ENCODE measurements around the gene NEURL3. TPM values are rescaled to one million over a fixed set of nuclear protein-coding genes. Genes with fewer than 3 reads are reported as not detected.
A peak's percentile ranks its signal among the peaks of the same experiment; 100 is the strongest.

The NEURL3 gene
- total RNA-seq, 1 donor from 2014 or later, result not detected

DNA sequence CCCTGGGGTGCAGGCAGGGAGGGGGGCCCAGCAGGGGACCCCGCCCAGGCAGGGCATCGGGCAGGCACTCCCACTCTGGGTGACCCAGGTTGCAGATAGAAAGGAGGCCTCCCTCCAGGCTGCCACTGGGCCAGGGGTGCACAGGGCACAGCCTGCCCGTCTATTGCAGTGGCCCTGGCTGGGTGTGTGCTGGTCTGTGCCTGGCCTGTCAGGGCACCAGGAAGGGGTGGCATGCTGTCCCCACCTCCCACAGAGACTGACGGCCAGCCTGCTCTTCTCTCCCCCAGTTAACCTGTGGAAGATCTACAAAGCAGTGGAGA lies 44.3 kb upstream of the NEURL3 start:
- peaks cover 5% of the 10 kb centered on the region for H3K9me3 Mint-ChIP-seq (ENCODE audit: unreplicated experiment)
- H3K4me1 Mint-ChIP-seq (ENCODE audit: low read depth, unreplicated experiment), result no peaks in the 10 kb centered on the region
- H3K4me3 Mint-ChIP-seq (ENCODE audit: unreplicated experiment), result no peak overlapping the region
- H3K36me3 Mint-ChIP-seq (ENCODE audit: unreplicated experiment), result peaks cover 4% of the 10 kb centered on the region
- peaks cover 10% of the 10 kb centered on the region for H3K27me3 Mint-ChIP-seq (ENCODE audit: unreplicated experiment)
- DNase-seq, result no peak
- no peak for TF ChIP-seq CTCF (IDR thresholded peaks at IDR 0.05; ENCODE audit: partially characterized antibody, unreplicated experiment)
- no peak overlapping the region for H3K27ac Mint-ChIP-seq (ENCODE audit: unreplicated experiment)

DNA sequence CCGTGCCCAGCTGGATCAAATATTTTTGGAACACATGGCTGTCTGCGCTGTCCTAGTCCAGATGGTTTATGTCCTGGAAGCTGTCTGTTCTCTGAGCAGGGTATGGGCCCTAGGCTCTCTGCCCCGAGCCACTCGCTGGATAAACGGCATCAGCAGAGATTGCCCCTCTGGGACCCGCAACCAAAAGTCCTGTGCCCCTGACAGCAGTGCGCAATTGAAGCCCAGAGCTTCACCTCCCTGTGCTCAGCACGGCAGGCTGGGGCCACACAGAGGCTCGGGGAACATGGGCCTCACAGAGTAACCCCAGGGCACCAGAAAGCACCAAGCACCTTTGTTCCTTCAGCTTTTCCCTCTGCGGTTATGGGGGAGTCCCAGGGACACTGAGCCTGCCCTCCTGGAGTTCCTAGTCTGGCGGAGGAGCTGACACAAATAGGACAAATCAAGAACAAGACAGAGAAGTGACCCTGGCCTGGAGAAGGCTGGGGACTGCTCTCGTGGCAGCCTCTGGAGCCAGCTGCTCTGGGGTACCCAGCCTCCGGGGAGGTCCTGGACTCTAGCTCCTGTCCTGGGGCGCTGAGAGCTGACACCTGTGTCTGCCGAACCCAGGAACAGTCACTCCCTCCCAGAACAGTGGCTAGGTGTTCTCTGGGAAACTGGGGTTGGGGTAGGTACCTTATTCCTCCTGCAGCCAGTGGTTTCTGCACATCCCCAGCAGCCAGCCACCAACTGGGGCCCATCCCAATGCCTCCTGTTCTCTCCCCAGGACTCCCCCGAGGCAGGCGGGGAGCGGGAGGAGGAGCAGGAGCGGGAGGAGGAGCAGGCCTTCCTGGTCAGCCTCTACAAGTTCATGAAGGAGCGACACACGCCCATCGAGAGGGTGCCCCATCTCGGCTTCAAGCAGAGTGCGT lies 43.7 kb upstream of the NEURL3 start:
- peaks cover 10% of the 10 kb centered on the region for H3K27me3 Mint-ChIP-seq (ENCODE audit: unreplicated experiment)
- H3K4me3 Mint-ChIP-seq (ENCODE audit: unreplicated experiment), result no peak overlapping the region
- H3K4me1 Mint-ChIP-seq (ENCODE audit: low read depth, unreplicated experiment), result no peaks in the 10 kb centered on the region
- peaks cover 7% of the 10 kb centered on the region for H3K36me3 Mint-ChIP-seq (ENCODE audit: unreplicated experiment)
- peaks cover 5% of the 10 kb centered on the region for H3K9me3 Mint-ChIP-seq (ENCODE audit: unreplicated experiment)
- TF ChIP-seq CTCF (IDR thresholded peaks at IDR 0.05; ENCODE audit: partially characterized antibody, unreplicated experiment), result no peak
- DNase-seq, result no peak
- H3K27ac Mint-ChIP-seq (ENCODE audit: unreplicated experiment), result no peak overlapping the region

DNA sequence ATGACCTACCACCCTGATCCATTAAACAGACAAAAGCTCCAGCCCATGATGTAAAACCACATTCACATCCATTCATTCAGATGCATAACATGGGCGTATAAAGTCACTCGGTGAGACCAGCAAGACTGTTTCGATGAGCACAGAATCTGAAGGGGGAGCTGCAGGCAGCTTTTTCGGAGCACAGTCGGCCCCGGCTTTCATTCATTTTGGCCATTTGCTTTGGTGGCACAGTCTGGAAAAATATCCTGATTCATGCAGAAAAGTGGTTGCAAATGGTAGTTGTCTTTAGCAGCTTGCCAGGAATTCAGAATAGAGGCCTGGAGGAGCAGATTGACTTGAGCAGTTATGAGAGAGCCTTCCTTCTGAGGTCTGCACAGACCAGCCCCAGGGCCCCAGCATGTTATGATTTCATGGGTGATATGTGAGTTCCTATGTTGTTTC lies 42.6 kb upstream of the NEURL3 start:
- Mint-ChIP-seq H3K4me1 (ENCODE audit: low read depth, unreplicated experiment) (no peaks in the 10 kb centered on the region), H3K4me3 (ENCODE audit: unreplicated experiment) (no peak overlapping the region), H3K27me3 (ENCODE audit: unreplicated experiment) (peaks cover 14% of the 10 kb centered on the region), H3K27ac (ENCODE audit: unreplicated experiment) (peak overlapping the region; percentile 22), H3K36me3 (ENCODE audit: unreplicated experiment) (peaks cover 7% of the 10 kb centered on the region), H3K9me3 (ENCODE audit: unreplicated experiment) (peaks cover 5% of the 10 kb centered on the region)
- no peak for TF ChIP-seq CTCF (IDR thresholded peaks at IDR 0.05; ENCODE audit: partially characterized antibody, unreplicated experiment)
- DNase-seq, result no peak

DNA sequence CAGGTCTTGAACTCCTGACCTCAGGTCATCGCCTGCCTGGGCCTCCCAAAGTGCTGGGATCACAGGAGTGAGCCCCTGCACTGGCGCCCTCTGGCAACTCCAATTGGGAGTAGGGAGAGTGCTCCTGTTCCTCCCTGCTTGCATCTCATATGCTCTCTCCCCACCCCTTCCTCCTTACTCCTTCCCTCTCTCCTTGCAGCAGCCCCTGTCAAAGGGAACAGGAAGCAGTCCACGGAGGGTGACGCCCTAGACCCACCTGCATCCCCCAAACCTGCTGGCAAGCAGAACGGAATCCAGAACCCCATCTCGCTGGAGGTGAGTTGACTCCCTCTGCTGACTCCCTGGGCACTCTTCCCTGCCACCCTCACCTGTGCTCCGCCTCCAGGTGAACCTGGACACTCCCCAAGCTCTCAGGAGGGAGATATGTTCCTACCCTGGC lies 42.1 kb upstream of the NEURL3 start:
- peaks cover 5% of the 10 kb centered on the region for H3K9me3 Mint-ChIP-seq (ENCODE audit: unreplicated experiment)
- no peak overlapping the region for H3K4me3 Mint-ChIP-seq (ENCODE audit: unreplicated experiment)
- no peak for DNase-seq
- no peaks in the 10 kb centered on the region for H3K4me1 Mint-ChIP-seq (ENCODE audit: low read depth, unreplicated experiment)
- H3K27me3 Mint-ChIP-seq (ENCODE audit: unreplicated experiment), result peaks cover 14% of the 10 kb centered on the region
- no peak overlapping the region for H3K27ac Mint-ChIP-seq (ENCODE audit: unreplicated experiment)
- TF ChIP-seq CTCF (IDR thresholded peaks at IDR 0.05; ENCODE audit: partially characterized antibody, unreplicated experiment), result no peak
- H3K36me3 Mint-ChIP-seq (ENCODE audit: unreplicated experiment), result peaks cover 7% of the 10 kb centered on the region

GRCh38 chr2:96546797-96547196 lies 41.6 kb upstream of the NEURL3 start:
- Mint-ChIP-seq H3K27me3 (ENCODE audit: unreplicated experiment) (peaks cover 11% of the 10 kb centered on the region), H3K27ac (ENCODE audit: unreplicated experiment) (no peak overlapping the region), H3K9me3 (ENCODE audit: unreplicated experiment) (peaks cover 5% of the 10 kb centered on the region), H3K36me3 (ENCODE audit: unreplicated experiment) (peaks cover 7% of the 10 kb centered on the region), H3K4me3 (ENCODE audit: unreplicated experiment) (no peak overlapping the region), H3K4me1 (ENCODE audit: low read depth, unreplicated experiment) (no peaks in the 10 kb centered on the region)
- no peak for DNase-seq
- no peak for TF ChIP-seq CTCF (IDR thresholded peaks at IDR 0.05; ENCODE audit: partially characterized antibody, unreplicated experiment)
